H9 (cell line): Measurements from ENCODE around the gene PLEKHA7. TPM values are rescaled to one million over a fixed set of nuclear protein-coding genes. Genes with fewer than 3 reads are reported as not detected.

Experiments
- DNase-seq: peaks from one replicate; pipeline ENCODE4 v3.0.0-alpha.2; 2017
- H2AFZ ChIP-seq: one replicate; pipeline ENCODE4 v1.6.1; 2013; ENCODE audit warnings: mild to moderate bottlenecking, low read length, control low read depth, moderate library complexity
- H2AK5ac ChIP-seq: 2 replicates; pipeline ENCODE4 v1.6.1; 2013; ENCODE audit warnings: low read length, control low read depth, mixed read lengths; ENCODE audit not compliant: insufficient read length
- H2BK120ac ChIP-seq: one replicate; pipeline ENCODE4 v1.6.1; 2013; ENCODE audit warnings: low read depth, mild to moderate bottlenecking, low read length, control low read depth, inconsistent platforms; ENCODE audit not compliant: poor library complexity, severe bottlenecking
- H2BK12ac ChIP-seq: 2 replicates; pipeline ENCODE4 v1.6.1; 2013; ENCODE audit warnings: low read length, control low read depth, mixed read lengths, low read depth; ENCODE audit not compliant: insufficient read length
- H2BK15ac ChIP-seq: 2 replicates; pipeline ENCODE4 v1.6.1; 2013; ENCODE audit warnings: low read depth, low read length, control low read depth
- H2BK20ac ChIP-seq: one replicate; pipeline ENCODE4 v1.6.1; 2013; ENCODE audit warnings: low read depth, mild to moderate bottlenecking, low read length, control low read depth, inconsistent platforms; ENCODE audit not compliant: poor library complexity, severe bottlenecking
- H2BK5ac ChIP-seq: 2 replicates; pipeline ENCODE4 v1.6.1; 2013; ENCODE audit warnings: low read length, control low read depth, mixed read lengths; ENCODE audit not compliant: insufficient read length
- H3K14ac ChIP-seq: 2 replicates; pipeline ENCODE4 v1.6.1; 2013; ENCODE audit warnings: low read length, control low read depth; ENCODE audit not compliant: insufficient read depth
- H3K18ac ChIP-seq: 2 replicates; pipeline ENCODE4 v1.6.1; 2013; ENCODE audit warnings: low read depth, mild to moderate bottlenecking, mixed read lengths, low read length, control low read depth; ENCODE audit not compliant: insufficient read length
- H3K23ac ChIP-seq: 2 replicates; pipeline ENCODE4 v1.6.1; 2013; ENCODE audit warnings: low read length, control low read depth, mixed read lengths, low read depth; ENCODE audit not compliant: insufficient read length
- H3K23me2 ChIP-seq: 2 replicates; pipeline ENCODE4 v1.6.1; 2013; ENCODE audit warnings: low read depth, mild to moderate bottlenecking, mixed read lengths, low read length, control low read depth; ENCODE audit not compliant: insufficient read length, poor library complexity, severe bottlenecking
- H3K27ac ChIP-seq: 2 replicates; pipeline ENCODE4 v1.5.1; 2013; ENCODE audit warnings: low read length, control low read depth, mixed read lengths, low read depth; ENCODE audit not compliant: insufficient read length
- H3K27me3 ChIP-seq: 2 replicates; pipeline ENCODE4 v1.6.1; 2013; ENCODE audit warnings: low read length, control low read depth, inconsistent platforms; ENCODE audit not compliant: insufficient read depth
- H3K4ac ChIP-seq: 2 replicates; pipeline ENCODE4 v1.6.1; 2013; ENCODE audit warnings: low read depth, mild to moderate bottlenecking, control low read depth, inconsistent platforms, low read length, moderate library complexity
- H3K4me1 ChIP-seq: 2 replicates; pipeline ENCODE4 v1.6.1; 2013; ENCODE audit warnings: low read length, control low read depth, inconsistent platforms; ENCODE audit not compliant: insufficient read depth
- H3K4me2 ChIP-seq: 2 replicates; pipeline ENCODE4 v1.6.1; 2013; ENCODE audit warnings: low read length, control low read depth, mixed read lengths; ENCODE audit not compliant: insufficient read length, insufficient read depth
- H3K56ac ChIP-seq: 2 replicates; pipeline ENCODE4 v1.6.1; 2013; ENCODE audit warnings: low read depth, mild to moderate bottlenecking, mixed read lengths, low read length, control low read depth; ENCODE audit not compliant: insufficient read length
- H3K79me1 ChIP-seq: 2 replicates; pipeline ENCODE4 v1.6.1; 2013; ENCODE audit warnings: low read depth, mild to moderate bottlenecking, moderate library complexity, low read length, control low read depth, inconsistent platforms; ENCODE audit not compliant: insufficient read depth, poor library complexity, severe bottlenecking
- H3K79me2 ChIP-seq: 2 replicates; pipeline ENCODE4 v1.6.1; 2013; ENCODE audit warnings: low read length, control low read depth, inconsistent platforms; ENCODE audit not compliant: insufficient read depth
- H3K9ac ChIP-seq: 2 replicates; pipeline ENCODE4 v1.6.1; 2013; ENCODE audit warnings: low read length, control low read depth, mixed read lengths; ENCODE audit not compliant: insufficient read length; ENCODE audit errors: extremely low read depth
- H3K9me3 ChIP-seq: one replicate; pipeline ENCODE4 v1.6.1; 2013; ENCODE audit warnings: low read depth, low read length, inconsistent platforms; ENCODE audit not compliant: control insufficient read depth
- H3T11ph ChIP-seq: one replicate; pipeline ENCODE4 v1.6.1; 2013; ENCODE audit warnings: mild to moderate bottlenecking, low read length, control low read depth, inconsistent platforms
- H4K20me1 ChIP-seq: one replicate; pipeline ENCODE4 v1.6.1; 2013; ENCODE audit not compliant: control insufficient read depth, insufficient read length, insufficient read depth
- H4K5ac ChIP-seq: 2 replicates; pipeline ENCODE4 v1.6.1; 2013; ENCODE audit warnings: low read depth, mild to moderate bottlenecking, mixed read lengths, low read length, control low read depth; ENCODE audit not compliant: insufficient read length
- H4K8ac ChIP-seq: replicated peaks from 2 replicates; pipeline ENCODE4 v1.6.1; 2013; ENCODE audit warnings: low read length, control low read depth, mixed read lengths, low read depth; ENCODE audit not compliant: insufficient read length
- H4K91ac ChIP-seq: 2 replicates; pipeline ENCODE4 v1.6.1; 2013; ENCODE audit warnings: low read depth, mild to moderate bottlenecking, moderate library complexity, mixed read lengths, low read length, control low read depth; ENCODE audit not compliant: insufficient read length
- H3K27ac Mint-ChIP-seq, 3 experiments: 2 replicates in 2 of 3; 3 replicates in 1 of 3; pipeline ENCODE4 v1.8.0; 2020 to 2021; ENCODE audit warnings: mixed read lengths in 3 of 3, mild to moderate bottlenecking in 1 of 3, moderate library complexity in 1 of 3
- H3K27me3 Mint-ChIP-seq: 2 replicates; pipeline ENCODE4 v1.8.0; 2021; ENCODE audit warnings: low read depth, mild to moderate bottlenecking, moderate library complexity, mixed read lengths
- H3K36me3 Mint-ChIP-seq, 3 experiments: 2 replicates in 2 of 3; 3 replicates in 1 of 3; pipeline ENCODE4 v1.8.0; 2020 to 2021; ENCODE audit warnings: low read depth in 3 of 3, mixed read lengths in 3 of 3; ENCODE audit not compliant: insufficient read depth in 1 of 3
- H3K4me1 Mint-ChIP-seq, 2 experiments: 2 replicates each; pipeline ENCODE4 v1.8.0; 2020; ENCODE audit warnings: mixed read lengths in 2 of 2
- H3K4me3 Mint-ChIP-seq, 2 experiments: 2 replicates in 1 of 2; 3 replicates in 1 of 2; pipeline ENCODE4 v1.8.0; 2020 to 2021; ENCODE audit warnings: mild to moderate bottlenecking in 2 of 2, mixed read lengths in 2 of 2, moderate library complexity in 1 of 2
- H3K9me3 Mint-ChIP-seq, 2 experiments: 2 replicates in 1 of 2; 3 replicates in 1 of 2; pipeline ENCODE4 v1.8.0; 2020; ENCODE audit warnings: mild to moderate bottlenecking in 2 of 2, mixed read lengths in 2 of 2, moderate library complexity in 1 of 2
- CTCF ChIP-seq: fragments of 200-600 bp; sonication (generic); conservative IDR thresholded peaks from 3 replicates; pipeline ENCODE4 v1.8.0; 2021; ENCODE audit warnings: antibody characterized with exemption, mild to moderate bottlenecking
- WGBS: extraction: QIAGEN DNeasy Blood & Tissue Kit; methylation state at CpG from one replicate; pipeline ENCODE4 v1.1.7; 2013; ENCODE audit warnings: missing lambda C conversion rate, low lambda C conversion rate, mixed read lengths; ENCODE audit not compliant: insufficient read length; ENCODE audit errors: extremely low coverage; 5-methylcytosine and 5-hydroxymethylcytosine counted together
- total RNA-seq: library from RNA; stranded (reverse); gene quantifications from 2 replicates; pipeline ENCODE4 v1.2.1, GENCODE V29; 2021

The PLEKHA7 gene
- total RNA-seq, 1 experiment from 2014 or later, result 21.0 TPM

- H3K27ac ChIP-seq, result no peak overlapping the region
- H3K9me3 ChIP-seq, result no peaks in the 10 kb centered on the region
- H2AFZ ChIP-seq, result no peak overlapping the region
- TF ChIP-seq CTCF, result no peak
- H3T11ph ChIP-seq, result no peak overlapping the region
- H2BK15ac ChIP-seq, result no peak overlapping the region
- H2BK120ac ChIP-seq, result no peak overlapping the region
- no peak overlapping the region for H3K4me2 ChIP-seq
- peaks cover 53 to 68% of the 10 kb centered on the region in 2 experiments for H3K4me1 Mint-ChIP-seq
- H4K20me1 ChIP-seq, result peaks cover 2% of the 10 kb centered on the region
- no peaks in the 10 kb centered on the region for H3K79me2 ChIP-seq
- no peak for DNase-seq
- no peak overlapping the region for H2AK5ac ChIP-seq
- H4K8ac ChIP-seq, result no peak overlapping the region
- H4K5ac ChIP-seq, result no peak overlapping the region
- H3K4me1 ChIP-seq, result no peaks in the 10 kb centered on the region; the same call in 1 of the 2 replicates
- no peak overlapping the region for H3K18ac ChIP-seq
- no peak overlapping the region for H3K9ac ChIP-seq
- no peaks in the 10 kb centered on the region for H3K79me1 ChIP-seq
- H3K27ac Mint-ChIP-seq, result peak overlapping the region; percentile 8 to 67 (median 10); a peak in 2 of 7 replicates
- peak overlapping the region; percentile 2 for H4K91ac ChIP-seq
- H3K27me3 ChIP-seq, result no peaks in the 10 kb centered on the region
- H3K4ac ChIP-seq, result no peak overlapping the region
- no peak overlapping the region for H3K56ac ChIP-seq
- H3K4me3 Mint-ChIP-seq, result no peak overlapping the region
- H3K36me3 Mint-ChIP-seq, result no peaks in the 10 kb centered on the region; a peak in 1 of 7 replicates
- no peak overlapping the region for H2BK20ac ChIP-seq
- no peak overlapping the region for H3K23ac ChIP-seq
- no peaks in the 10 kb centered on the region for H3K27me3 Mint-ChIP-seq
- no peak overlapping the region for H2BK5ac ChIP-seq
- WGBS, result no CpG with 5 or more reads among the region's 8 CpGs
- no peaks in the 10 kb centered on the region for H3K9me3 Mint-ChIP-seq
- H3K14ac ChIP-seq, result no peak overlapping the region
- H3K23me2 ChIP-seq, result no peaks in the 10 kb centered on the region
- H2BK12ac ChIP-seq, result no peak overlapping the region
These were observed 34.3 kb downstream of the PLEKHA7 start for GRCh38 chr11:16979703-16980622.
